Stimulated activated CD8-positive, alpha-beta memory T cell treated with anti-CD3 and anti-CD28 coated beads, Interleukin-12 subunit alpha, Interleukin-12 subunit beta, amount 100 ng/mL, for 4 hours (primary cell): ENCODE data around the gene NEGR1.

Experiments
- DNase-seq: peaks from one replicate; pipeline ENCODE4 v3.0.0-alpha.2; 2020; ENCODE audit warnings: low read depth

Gene NEGR1

GRCh38 chr1:71462247-71462646 is 820.1 kb downstream of the NEGR1 start:
- DNase-seq = no peak

DNA sequence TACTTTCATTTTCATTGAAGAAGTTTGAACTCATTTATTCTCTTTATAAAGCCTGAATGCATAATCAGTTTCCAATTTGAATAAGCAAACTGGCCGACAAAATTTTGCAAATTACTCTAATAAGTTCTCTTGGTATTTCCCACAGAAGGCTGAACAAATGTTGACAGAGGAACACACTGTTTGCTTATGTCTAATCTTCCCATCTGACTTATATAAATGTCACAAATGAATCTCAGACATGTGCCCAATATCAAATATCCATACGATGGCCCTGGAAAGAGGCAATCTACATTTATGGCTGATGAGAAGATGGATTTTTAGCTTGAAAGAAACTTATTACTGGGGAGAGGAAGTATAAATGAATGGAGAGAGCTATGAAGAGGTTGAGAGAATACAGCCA is 820.9 kb downstream of the NEGR1 start:
- no peak for DNase-seq

DNA sequence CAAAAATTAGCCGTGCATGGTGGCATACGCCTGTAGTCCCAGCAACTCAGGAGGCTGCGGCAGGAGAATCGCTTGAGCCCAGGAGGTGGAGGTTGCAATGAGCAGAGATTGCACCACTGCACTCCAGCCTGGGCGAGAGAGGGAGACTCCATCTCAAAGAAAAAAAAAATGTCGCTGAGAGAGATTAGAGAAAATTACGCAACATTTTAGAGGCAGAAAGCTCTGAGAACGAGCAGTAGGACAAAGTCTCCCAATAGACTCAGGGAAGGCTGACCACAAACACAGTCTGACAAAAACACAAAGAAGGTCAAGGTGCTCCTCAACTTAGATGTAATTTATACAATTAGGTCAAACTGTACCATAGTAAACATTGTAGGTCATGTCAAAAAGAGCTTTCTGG is 833.9 kb downstream of the NEGR1 start:
- DNase-seq = no peak

GRCh38 chr1:71438626-71439025 is 843.7 kb downstream of the NEGR1 start:
- DNase-seq = no peak

DNA sequence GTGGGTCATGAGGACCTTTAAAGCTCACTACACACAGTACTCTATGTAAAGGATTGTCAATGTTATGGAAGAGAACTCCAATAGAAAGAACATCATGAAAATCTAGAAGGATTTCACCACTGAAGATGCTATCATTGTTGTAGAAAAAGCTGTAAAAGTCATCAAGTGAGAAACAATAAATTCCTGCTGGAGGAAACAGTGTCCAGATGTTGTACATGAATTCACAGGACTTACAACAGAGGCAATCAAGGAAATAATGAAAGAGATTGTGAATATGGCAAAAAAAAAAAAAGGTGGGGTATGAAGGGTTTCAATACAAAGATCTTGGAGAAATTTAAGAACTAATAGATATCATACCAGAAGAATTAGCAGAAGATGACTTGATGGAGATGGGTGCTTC is 846.4 kb downstream of the NEGR1 start:
- DNase-seq = no peak

- no peak for DNase-seq
Observed at GRCh38 chr1:71434240-71434639, 848.1 kb downstream of the NEGR1 start.

DNA sequence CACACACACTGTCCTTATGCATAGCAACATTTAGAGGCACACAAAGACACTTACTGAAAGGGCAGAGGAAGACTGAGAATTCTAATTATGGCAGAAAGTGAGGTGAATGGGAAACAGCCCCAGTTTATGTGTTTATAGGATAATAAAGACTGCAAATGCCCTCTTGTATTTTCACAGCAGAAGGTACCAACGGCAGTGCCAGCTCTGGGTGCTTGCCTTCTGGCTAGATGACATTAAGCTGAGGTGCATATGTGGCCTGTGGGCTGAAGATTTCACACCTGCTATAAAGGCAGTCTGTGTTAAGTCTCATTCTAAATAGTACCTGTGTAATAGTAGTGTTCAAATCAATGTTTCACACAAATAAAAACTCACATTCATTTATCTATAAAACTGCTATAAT is 854.3 kb downstream of the NEGR1 start:
- no peak for DNase-seq

DNA sequence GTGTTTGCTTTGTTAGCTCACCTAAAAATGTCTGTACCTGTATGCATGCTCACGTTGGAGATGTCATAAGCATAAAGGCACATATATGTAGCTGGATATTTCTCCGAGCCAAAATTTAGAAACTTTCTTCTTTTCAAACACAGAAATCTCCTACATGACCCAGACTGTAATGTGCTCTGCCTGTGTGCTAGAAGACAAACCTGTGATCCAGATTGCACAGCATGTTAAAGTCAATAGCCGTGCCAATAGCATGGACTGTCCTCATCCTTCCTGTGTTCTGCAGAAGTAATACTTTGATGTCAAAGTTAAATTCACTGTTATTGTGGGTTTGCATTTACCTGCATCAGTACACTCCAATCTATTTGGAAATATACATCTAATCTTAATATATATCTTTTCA is 855.3 kb downstream of the NEGR1 start:
- no peak for DNase-seq

DNA sequence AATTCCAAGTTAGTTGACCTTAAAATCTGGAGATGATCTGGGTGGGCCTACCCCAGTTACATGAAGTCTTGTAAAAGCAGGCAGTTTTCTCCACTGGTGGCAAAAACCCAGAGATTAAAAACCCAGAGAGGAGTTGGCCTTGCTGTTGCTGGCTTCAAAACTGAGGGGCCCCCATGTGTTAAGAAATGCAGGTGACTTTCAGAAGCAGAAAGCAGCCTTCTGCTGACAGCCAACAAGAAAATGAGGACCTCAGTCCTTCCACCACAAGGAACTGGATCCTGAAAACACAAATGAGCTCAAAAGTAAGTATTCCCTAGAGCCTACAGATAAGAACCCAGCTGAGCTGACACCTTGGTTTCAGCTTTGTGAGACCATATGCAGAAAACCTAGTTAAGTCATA is 857.8 kb downstream of the NEGR1 start:
- DNase-seq = no peak

DNA sequence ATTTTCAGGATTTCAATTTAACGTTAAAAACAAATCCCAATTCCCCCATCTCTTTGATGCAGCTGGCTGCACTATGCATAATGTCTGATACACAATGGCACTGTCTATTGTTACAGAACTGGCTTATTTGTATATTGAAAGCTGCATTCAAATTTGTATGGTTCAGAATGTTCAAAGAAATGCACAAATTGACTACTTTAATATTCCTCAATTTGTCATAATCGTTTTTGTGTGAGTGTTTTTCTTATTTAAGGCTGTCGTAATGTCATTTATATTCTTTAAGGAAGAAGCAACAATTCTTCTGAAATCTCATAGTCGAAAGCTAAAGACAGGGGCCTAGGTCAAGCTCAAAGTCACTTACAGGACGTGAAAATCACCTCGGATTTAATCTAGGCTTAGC is 860.1 kb downstream of the NEGR1 start:
- DNase-seq = no peak

GRCh38 chr1:71417421-71417820 is 864.9 kb downstream of the NEGR1 start:
- DNase-seq = no peak

DNA sequence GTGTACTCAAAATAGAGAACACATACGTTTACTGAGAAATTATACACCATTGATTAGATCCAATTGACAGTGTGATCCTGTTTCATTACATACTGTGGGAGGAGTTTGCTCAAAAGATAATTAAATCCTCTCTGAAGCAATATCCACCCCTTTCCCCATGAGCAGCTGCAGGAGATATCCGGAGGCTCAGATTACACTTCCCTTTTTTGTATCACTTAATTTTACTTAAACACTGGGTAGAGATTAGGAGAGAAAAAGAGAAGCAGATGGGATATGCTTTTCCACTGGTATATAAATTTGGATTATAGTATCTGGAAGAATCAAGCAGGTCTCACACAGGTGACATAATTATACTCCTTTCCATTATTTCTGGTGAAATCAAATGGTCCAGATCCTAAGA is 868.2 kb downstream of the NEGR1 start:
- no peak for DNase-seq

- no peak for DNase-seq
Observed at GRCh38 chr1:71413441-71414175, 868.7 kb downstream of the NEGR1 start.

DNA sequence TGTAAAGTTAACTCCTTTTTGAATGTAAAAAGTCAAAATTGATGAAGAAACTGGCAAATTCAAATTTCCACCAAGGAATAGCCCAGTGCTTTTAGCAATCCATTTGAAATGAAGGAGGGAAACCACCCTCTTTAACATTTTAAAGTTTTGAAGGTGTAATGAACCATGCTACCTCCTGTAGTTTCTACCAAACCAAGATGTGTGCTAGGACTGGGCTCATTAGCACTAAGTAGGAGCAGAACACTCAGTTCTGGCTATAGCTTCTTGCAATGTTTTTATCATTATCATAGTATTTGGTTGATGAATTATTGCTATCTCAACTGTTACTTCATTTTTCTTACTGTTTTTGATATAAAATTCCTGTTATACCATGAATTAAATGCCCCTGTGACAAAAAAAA is 882.3 kb downstream of the NEGR1 start:
- no peak for DNase-seq

DNA sequence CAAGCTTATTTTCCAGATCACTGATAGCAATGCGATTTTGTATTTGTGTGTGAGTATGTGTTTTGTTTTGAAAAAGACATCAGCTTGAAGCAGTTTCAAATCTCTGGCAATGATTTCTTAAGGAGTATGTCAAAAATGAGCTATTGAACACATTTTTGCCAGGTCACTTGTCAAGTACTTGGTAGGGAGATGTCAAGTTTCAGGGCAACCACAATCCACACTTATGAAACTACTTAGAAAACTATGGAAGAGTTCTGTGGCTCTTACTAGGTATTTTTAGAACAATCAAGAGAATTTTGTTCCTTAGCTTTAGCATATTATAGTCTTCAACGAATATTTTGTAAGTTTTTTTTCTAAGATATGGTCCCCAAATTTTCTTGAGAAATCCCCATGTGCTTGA is 882.7 kb downstream of the NEGR1 start:
- no peak for DNase-seq

GRCh38 chr1:71393301-71393700 is 889.0 kb downstream of the NEGR1 start:
- DNase-seq = no peak

DNA sequence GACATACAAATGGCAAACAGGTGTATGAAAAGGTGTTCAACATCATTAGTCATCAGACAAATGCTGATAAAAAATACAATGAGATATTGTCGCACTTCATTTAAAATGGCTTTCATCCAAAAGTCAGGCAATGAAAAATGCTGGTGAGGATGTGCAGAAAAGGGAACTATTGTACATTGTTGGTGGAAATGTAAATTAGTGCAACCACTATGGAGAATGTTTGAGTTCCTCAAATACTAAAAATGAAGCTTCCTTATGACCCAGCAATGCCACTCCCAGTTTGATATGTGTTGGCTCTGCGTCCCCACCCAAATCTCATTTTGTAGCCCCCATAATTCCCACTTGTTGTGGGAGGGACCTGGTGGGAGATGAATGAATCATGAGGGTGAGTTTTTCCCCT is 891.8 kb downstream of the NEGR1 start:
- no peak for DNase-seq

GRCh38 chr1:71377886-71378285 is 904.5 kb downstream of the NEGR1 start:
- no peak for DNase-seq

GRCh38 chr1:71372496-71372895 is 909.8 kb downstream of the NEGR1 start:
- no peak for DNase-seq

GRCh38 chr1:71371581-71371980 is 910.8 kb downstream of the NEGR1 start:
- no peak for DNase-seq

DNA sequence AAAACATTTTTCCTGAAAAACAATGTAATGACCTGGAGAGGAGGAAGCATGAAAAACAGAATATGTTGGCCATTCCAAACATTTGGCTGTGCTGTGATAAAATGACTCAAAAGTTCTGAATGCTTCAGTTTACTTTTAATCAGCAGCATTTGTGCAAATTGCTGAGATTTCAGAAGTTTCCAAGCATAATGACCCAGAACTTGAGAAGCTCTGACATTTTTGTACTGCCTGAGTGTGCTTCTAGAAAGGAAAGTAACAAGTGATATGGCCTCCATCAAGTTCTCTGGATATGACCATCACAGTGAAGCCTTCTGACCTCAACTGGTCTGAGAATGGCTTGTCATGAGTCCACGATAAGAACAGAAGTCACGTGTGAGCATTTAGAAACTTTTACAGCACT is 918.1 kb downstream of the NEGR1 start:
- DNase-seq = no peak

DNA sequence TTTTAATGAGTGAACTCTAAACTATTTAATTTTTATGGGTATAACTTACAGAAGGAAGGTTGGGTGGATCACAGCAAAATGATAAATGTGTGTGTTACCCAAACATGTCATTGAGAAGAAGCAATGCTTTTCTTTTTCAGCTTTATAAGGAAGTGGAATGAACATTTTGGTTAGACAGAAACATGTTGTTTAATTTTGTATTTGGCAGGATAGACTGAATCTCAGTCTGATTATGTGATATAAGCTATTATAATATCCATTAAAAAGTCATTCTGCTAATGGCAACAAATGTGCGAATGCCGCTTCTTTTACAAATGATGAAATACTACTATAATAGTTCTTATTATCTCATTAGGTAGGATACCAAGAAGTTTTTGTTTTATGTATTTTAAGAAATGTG is 919.6 kb downstream of the NEGR1 start:
- DNase-seq = no peak

DNA sequence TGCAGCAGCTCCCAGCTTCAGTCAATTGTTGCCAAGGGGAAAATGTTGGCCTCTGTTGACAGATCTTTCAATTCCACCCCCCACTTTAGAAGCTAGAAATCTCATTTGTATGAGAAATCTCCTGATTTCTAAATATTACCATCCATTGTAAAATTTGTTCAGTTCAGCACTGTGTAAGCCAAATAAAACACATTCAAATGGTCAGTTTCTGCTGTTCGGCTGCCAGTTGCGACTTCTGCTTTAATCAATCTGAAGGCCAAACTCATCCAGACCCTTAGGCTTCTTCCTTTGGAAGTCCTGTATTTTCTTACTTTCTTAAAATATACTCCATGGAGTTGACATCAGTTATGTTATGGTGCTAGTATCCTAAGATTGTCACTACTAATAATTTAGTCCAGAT is 920.3 kb downstream of the NEGR1 start:
- no peak for DNase-seq

DNA sequence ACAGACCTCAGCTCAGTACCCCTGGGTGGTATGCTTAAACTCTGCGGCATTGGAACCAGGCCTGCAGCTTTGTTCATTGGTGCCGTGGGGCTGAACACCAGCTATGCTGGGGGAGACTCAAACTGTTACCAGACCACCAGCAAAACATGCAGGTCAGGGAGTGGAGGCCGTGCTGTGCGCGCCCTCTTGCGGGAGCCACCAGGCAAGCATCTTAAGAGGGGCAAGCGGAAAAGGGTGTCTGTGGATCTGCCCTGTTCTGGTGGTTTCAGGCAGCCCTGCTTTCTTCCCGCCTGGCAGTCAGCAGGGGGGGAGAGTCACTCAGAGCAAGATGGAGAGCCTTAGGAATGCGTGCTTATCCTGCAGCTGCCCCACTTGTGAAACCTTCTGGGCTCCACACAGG is 924.6 kb downstream of the NEGR1 start:
- no peak for DNase-seq

DNA sequence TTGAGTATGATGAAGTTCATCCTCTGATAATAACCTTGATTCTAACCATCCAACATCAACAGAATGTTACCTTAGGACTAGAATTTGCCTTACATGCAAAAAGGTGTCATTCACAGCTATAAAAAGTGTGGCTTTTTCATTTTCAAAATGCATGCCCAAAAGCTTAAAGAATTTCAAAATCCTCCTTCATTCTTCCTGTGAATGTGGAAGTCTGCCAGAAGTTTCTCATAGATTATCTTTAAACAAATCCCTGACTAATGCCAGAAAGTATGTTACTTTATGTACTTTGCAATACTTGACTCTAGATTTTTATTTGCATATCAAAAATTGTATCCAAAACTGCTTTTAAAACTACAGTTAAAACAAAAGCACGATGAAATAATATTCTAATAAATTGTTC is 930.9 kb downstream of the NEGR1 start:
- no peak for DNase-seq
